Panc1 (cell line): ENCODE results near the gene RAD9A. TPM values are rescaled to one million over a fixed set of nuclear protein-coding genes. Genes with fewer than 3 reads are reported as not detected.

Experiments used
- ATAC-seq: fragments of 200-7000 bp; cut with Tn5 transposase; 2 replicates; pipeline ENCODE4 v1.9.1; 2020; ENCODE audit warnings: mild to moderate bottlenecking, moderate library complexity
- BruUV-seq: library from RNA; stranded (reverse); fragments of 400-500 nt; replicated peaks from 2 replicates; lab custom pipeline; 2021; lab: Mats Ljungman, UMichigan
- CTCF ChIA-PET: fragments of 300-600 bp; sonication (Branson Sonifier 250); formaldehyde crosslinking; loops from one replicate; lab custom pipeline; 2022; ENCODE audit warnings: antibody characterized with exemption; lab: Charles Lee
- POLR2A ChIA-PET: fragments of 300-600 bp; sonication (Branson Sonifier 250); formaldehyde crosslinking; loops from one replicate; lab custom pipeline; 2022; ENCODE audit warnings: antibody characterized with exemption; lab: Charles Lee
- DNase-seq: peaks from one replicate; pipeline ENCODE4 v3.0.0-alpha.2; 2010; ENCODE audit warnings: low read depth, low spot score
- H3K27ac ChIP-seq: 2 replicates; pipeline ENCODE4 v1.5.1; 2011; ENCODE audit warnings: mild to moderate bottlenecking, low read length, inconsistent platforms
- H3K27me3 ChIP-seq: fragments of 200-500 bp; sonication (Bioruptor generic); 2 replicates; pipeline ENCODE4 v1.6.0; 2014; ENCODE audit warnings: low read length, inconsistent platforms; ENCODE audit not compliant: control insufficient read depth, insufficient read depth
- H3K36me3 ChIP-seq: fragments of 200-500 bp; sonication (Bioruptor generic); 2 replicates; pipeline ENCODE4 v1.5.1; 2014; ENCODE audit warnings: inconsistent platforms, mild to moderate bottlenecking, low read length, moderate library complexity; ENCODE audit not compliant: control insufficient read depth, insufficient read depth
- H3K4me1 ChIP-seq: 2 replicates; pipeline ENCODE4 v1.5.1; 2011; ENCODE audit warnings: inconsistent platforms, mild to moderate bottlenecking, low read length, moderate library complexity; ENCODE audit not compliant: control insufficient read depth, insufficient read depth
- H3K4me3 ChIP-seq, 2 experiments: 2 replicates each; pipeline ENCODE4 v1.5.1; 2011 to 2012; ENCODE audit warnings: low read depth in 2 of 2, low read length in 2 of 2, mild to moderate bottlenecking in 2 of 2, inconsistent platforms in 1 of 2, moderate library complexity in 1 of 2
- H3K9me3 ChIP-seq: fragments of 200-500 bp; sonication (Bioruptor generic); 2 replicates; pipeline ENCODE4 v1.5.1; 2014; ENCODE audit warnings: low read depth, mild to moderate bottlenecking, inconsistent platforms, low read length, moderate library complexity; ENCODE audit not compliant: control insufficient read depth, insufficient read depth
- CTCF ChIP-seq: fragments of 450-650 bp; IDR thresholded peaks from 2 replicates; pipeline ENCODE4 v1.5.1; 2017; ENCODE audit warnings: mild to moderate bottlenecking
- POLR2AphosphoS5 ChIP-seq: IDR thresholded peaks from 2 replicates; pipeline ENCODE4 v1.6.1; 2012; ENCODE audit warnings: mild to moderate bottlenecking, low read depth, low read length, moderate library complexity
- REST ChIP-seq, 2 experiments: IDR thresholded peaks; 2 replicates each; pipeline ENCODE4 v1.6.1; 2011 to 2012; ENCODE audit warnings: low read depth in 2 of 2, control low read depth in 1 of 2, low read length in 1 of 2, mild to moderate bottlenecking in 1 of 2, moderate library complexity in 1 of 2; ENCODE audit not compliant: insufficient read depth in 1 of 2
- SIN3A ChIP-seq: IDR thresholded peaks from 2 replicates; pipeline ENCODE4 v1.6.1; 2012; ENCODE audit warnings: low read depth, mild to moderate bottlenecking, low read length, moderate library complexity, borderline replicate concordance; ENCODE audit not compliant: insufficient read depth
- TCF7L2 ChIP-seq: IDR thresholded peaks from 2 replicates; pipeline ENCODE4 v1.6.1; 2011; ENCODE audit warnings: mild to moderate bottlenecking, low read depth, low read length, inconsistent platforms
- in situ Hi-C: cut with HindIII; loops from 2 replicates; pipeline ENCODE4 v1.10.0; 2016; ENCODE audit warnings: low sequenced_read_pairs, low pct_unique_long_range_greater_than_20kb
- intact Hi-C: fragments of 100-400 bp; cut with micrococcal nuclease; formaldehyde crosslinking; loops from one replicate; pipeline ENCODE4 v1.10.0; 2022; ENCODE audit not compliant: unreplicated experiment
- total RNA-seq: library from RNA; stranded (reverse); gene quantifications from one replicate; pipeline ENCODE4 v1.2.1, GENCODE V29; 2021; ENCODE audit not compliant: unreplicated experiment

Gene RAD9A
- total RNA-seq, 1 experiment from 2014 or later: 33.1 TPM

- POLR2A ChIA-PET: interaction anchor here (0.9 to 1.6 kb wide), 2 partner anchors 16 to 24 kb away, joined by 9 to 15 read pairs; partner anchors contain the start of gene CLCF1
- in situ Hi-C loops: no loop called here
- intact Hi-C loops: loop anchor here (1.0 kb wide), 1 partner anchor 25 kb away; no protein-coding TSS in a partner anchor
- Histone ChIP-seq H3K9me3 (no peaks in the 10 kb centered on the region), H3K27ac (peak overlapping the region; percentile 94), H3K36me3 (no peaks in the 10 kb centered on the region), H3K4me1 (peaks cover 53% of the 10 kb centered on the region), H3K27me3 (no peaks in the 10 kb centered on the region), H3K4me3 (no peak overlapping the region)
- CTCF ChIA-PET: interaction anchor here (0.6 to 7.9 kb wide), 8 partner anchors 11 to 51 kb away, joined by 3 to 207 read pairs (median 13); partner anchors contain the start of gene CLCF1
- peak; percentile 46 for ATAC-seq
- BruUV-seq: no TSS peak
- DNase-seq: no peak
- peak; percentile 98; the same call in 1 of the 2 replicates for TF ChIP-seq CTCF
- no peak for TF ChIP-seq POLR2AphosphoS5
- peak; percentile 43; the same call in 1 of the 2 replicates for TF ChIP-seq TCF7L2
- TF ChIP-seq REST (IDR thresholded peaks at IDR 0.05; ENCODE audit: insufficient read depth in 1 of 2, low read depth in 2 of 2, low read length in 1 of 2): 0 out of 4 replicates have a peak, but pooled peaks of 1 of the 2 experiments have one; percentile 30
- no peak for TF ChIP-seq SIN3A
Measured at GRCh38 chr11:67356864-67357561, 34.8 kb upstream of the RAD9A start.

- in situ Hi-C loops (no loop called here), intact Hi-C loops (loop anchor here (1.0 kb wide), 1 partner anchor 24 kb away; no protein-coding TSS in a partner anchor)
- ChIA-PET CTCF (interaction anchor here (0.6 to 7.9 kb wide), 5 partner anchors 12 to 59 kb away, joined by 3 to 207 read pairs (median 4); no protein-coding TSS in a partner anchor), POLR2A (no interaction called here)
- Histone ChIP-seq H3K4me3 (no peak overlapping the region), H3K27me3 (no peaks in the 10 kb centered on the region), H3K9me3 (no peaks in the 10 kb centered on the region), H3K36me3 (no peaks in the 10 kb centered on the region), H3K27ac (peak overlapping the region; percentile 94), H3K4me1 (peaks cover 47% of the 10 kb centered on the region)
- BruUV-seq: no TSS peak
- ATAC-seq (no peak), DNase-seq (no peak)
- TF ChIP-seq CTCF (no peak), SIN3A (no peak), TCF7L2 (no peak), POLR2AphosphoS5 (no peak), REST (IDR thresholded peaks at IDR 0.05; ENCODE audit: insufficient read depth in 1 of 2, low read depth in 2 of 2, low read length in 1 of 2) (no peak)
Measured at GRCh38 chr11:67357831-67358670, 33.7 kb upstream of the RAD9A start.
